DOHH2 (cell line): ENCODE results near the gene TSHZ1.

ENCODE experiments used
- H3F3A ChIP-seq: fragments of 200-600 bp; sonication (generic), shearing (Covaris generic); 2 replicates; pipeline ENCODE4 v1.6.0; 2016; ENCODE audit warnings: antibody characterized with exemption, mild to moderate bottlenecking; ENCODE audit not compliant: control insufficient read depth, insufficient read depth
- H3K27ac ChIP-seq: fragments of 200-600 bp; sonication (generic); 2 replicates; pipeline ENCODE4 v1.5.1; 2014; ENCODE audit warnings: low read depth, mild to moderate bottlenecking, low read length, moderate library complexity
- H3K27me3 ChIP-seq: fragments of 200-600 bp; sonication (generic); 2 replicates; pipeline ENCODE4 v1.6.1; 2014; ENCODE audit warnings: mild to moderate bottlenecking, low read length, mixed read lengths; ENCODE audit not compliant: control insufficient read depth
- H3K36me3 ChIP-seq: fragments of 200-600 bp; sonication (generic); 2 replicates; pipeline ENCODE4 v1.6.1; 2014; ENCODE audit warnings: mild to moderate bottlenecking, low read length, moderate library complexity, mixed read lengths; ENCODE audit not compliant: control insufficient read depth
- H3K4me1 ChIP-seq: fragments of 200-600 bp; sonication (generic); 2 replicates; pipeline ENCODE4 v1.6.1; 2014; ENCODE audit warnings: mild to moderate bottlenecking, low read length, mixed read lengths; ENCODE audit not compliant: control insufficient read depth
- H3K4me2 ChIP-seq: fragments of 200-600 bp; sonication (generic); 2 replicates; pipeline ENCODE4 v1.6.0; 2014; ENCODE audit warnings: mild to moderate bottlenecking, low read length, moderate library complexity
- H3K4me3 ChIP-seq: fragments of 200-600 bp; sonication (generic); 2 replicates; pipeline ENCODE4 v1.5.1; 2014; ENCODE audit warnings: mild to moderate bottlenecking, low read length, mixed read lengths
- H3K79me2 ChIP-seq: fragments of 200-600 bp; sonication (generic); 2 replicates; pipeline ENCODE4 v1.6.1; 2014; ENCODE audit warnings: mild to moderate bottlenecking, low read length, mixed read lengths; ENCODE audit not compliant: control insufficient read depth
- H3K9me2 ChIP-seq: fragments of 200-600 bp; sonication (generic); replicated peaks from 2 replicates; pipeline ENCODE4 v1.6.1; 2014; ENCODE audit warnings: mild to moderate bottlenecking, low read length, mixed read lengths; ENCODE audit not compliant: control insufficient read depth
- H3K9me3 ChIP-seq: fragments of 200-600 bp; sonication (generic); 2 replicates; pipeline ENCODE4 v1.6.1; 2014; ENCODE audit warnings: antibody characterized with exemption, low read length, mixed read lengths; ENCODE audit not compliant: control insufficient read depth, insufficient read depth
- H4K20me1 ChIP-seq: fragments of 200-600 bp; sonication (generic); 2 replicates; pipeline ENCODE4 v1.6.0; 2014; ENCODE audit warnings: low read depth, mild to moderate bottlenecking, antibody characterized with exemption, low read length, moderate library complexity; ENCODE audit not compliant: control insufficient read depth, insufficient read depth
- CTCF ChIP-seq: fragments of 200-600 bp; sonication (generic); IDR thresholded peaks from one replicate; pipeline ENCODE4 v1.5.1; 2014; ENCODE audit warnings: antibody characterized with exemption, mild to moderate bottlenecking, low read depth, low read length; ENCODE audit not compliant: poor library complexity, severe bottlenecking
- EZH2phosphoT487 ChIP-seq: fragments of 200-600 bp; sonication (generic); IDR thresholded peaks from 2 replicates; pipeline ENCODE4 v1.6.1; 2017; ENCODE audit warnings: borderline replicate concordance, mild to moderate bottlenecking, antibody characterized with exemption, low read length, moderate library complexity, mixed read lengths

Gene TSHZ1

GRCh38 chr18:75216212-75216910 is 5.8 kb downstream of the TSHZ1 start:
- Histone ChIP-seq H3K36me3 (peaks cover 4% of the 10 kb centered on the region; the same call in 1 of the 2 replicates), H3K4me2 (peak overlapping the region; percentile 13), H3K27ac (no peak overlapping the region), H4K20me1 (peaks cover 3% of the 10 kb centered on the region; the same call in 1 of the 2 replicates), H3F3A (no peaks in the 10 kb centered on the region), H3K9me2 (no peaks in the 10 kb centered on the region), H3K9me3 (no peaks in the 10 kb centered on the region), H3K4me1 (peaks cover 30% of the 10 kb centered on the region), H3K4me3 (no peak overlapping the region), H3K27me3 (no peaks in the 10 kb centered on the region), H3K79me2 (peaks cover 85% of the 10 kb centered on the region)
- TF ChIP-seq CTCF (no peak), EZH2phosphoT487 (no peak)

- no peaks in the 10 kb centered on the region for H3K9me3 ChIP-seq
- no peak overlapping the region for H3K4me3 ChIP-seq
- H3K4me2 ChIP-seq = no peak overlapping the region
- no peaks in the 10 kb centered on the region for H3F3A ChIP-seq
- peaks cover 4% of the 10 kb centered on the region; the same call in 1 of the 2 replicates for H3K36me3 ChIP-seq
- no peaks in the 10 kb centered on the region for H3K9me2 ChIP-seq
- peaks cover 29% of the 10 kb centered on the region for H3K4me1 ChIP-seq
- H3K27me3 ChIP-seq = no peaks in the 10 kb centered on the region
- peaks cover 3% of the 10 kb centered on the region; the same call in 1 of the 2 replicates for H4K20me1 ChIP-seq
- no peak overlapping the region for H3K27ac ChIP-seq
- peaks cover 90% of the 10 kb centered on the region for H3K79me2 ChIP-seq
- TF ChIP-seq CTCF (no peak), EZH2phosphoT487 (no peak)
Observed at GRCh38 chr18:75216911-75217689, 6.5 kb downstream of the TSHZ1 start.

DNA sequence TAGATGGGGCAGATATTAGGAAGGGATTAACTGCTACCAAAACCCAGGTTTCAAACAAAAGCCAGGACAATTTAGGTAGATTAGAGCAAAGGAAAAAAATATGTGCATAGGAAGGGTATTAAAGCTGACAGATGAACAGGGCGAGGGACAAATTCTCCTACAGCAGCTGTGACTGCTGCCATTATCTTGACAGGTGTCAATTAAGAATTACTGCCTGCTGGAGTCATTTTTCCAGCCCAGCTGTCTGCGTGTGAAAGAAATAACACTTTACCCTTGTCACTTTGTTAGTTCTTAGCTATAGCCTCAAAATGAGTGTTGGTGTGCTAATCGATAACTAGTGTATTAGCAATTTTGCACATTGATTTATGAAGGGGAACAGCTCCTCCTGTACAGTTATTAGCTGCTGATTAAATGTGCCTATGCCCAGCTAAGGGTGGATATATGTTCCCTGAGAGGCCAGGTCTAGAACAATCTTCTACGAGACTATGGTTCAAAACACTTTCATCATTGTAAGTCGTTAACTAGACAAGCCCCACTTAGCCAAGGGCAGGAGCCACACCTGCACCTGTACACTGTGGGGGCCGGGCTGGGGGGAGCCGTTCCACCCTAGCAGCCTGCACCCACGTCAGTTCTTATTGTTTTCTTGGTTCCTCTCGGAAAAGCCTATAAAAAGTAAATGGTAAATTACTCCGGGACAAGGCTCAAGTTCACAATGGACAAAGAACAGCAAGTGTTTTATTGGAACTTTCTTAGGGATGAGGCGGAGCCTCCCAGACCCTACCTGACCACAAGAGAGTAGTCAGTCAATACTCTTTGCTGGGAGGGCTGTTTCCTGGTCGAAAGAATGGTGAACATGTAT is 7.7 kb downstream of the TSHZ1 start:
- Histone ChIP-seq H3F3A (no peaks in the 10 kb centered on the region), H3K9me2 (no peaks in the 10 kb centered on the region), H4K20me1 (no peaks in the 10 kb centered on the region), H3K4me3 (no peak overlapping the region), H3K36me3 (peaks cover 4% of the 10 kb centered on the region; the same call in 1 of the 2 replicates), H3K79me2 (peaks cover 90% of the 10 kb centered on the region), H3K27ac (no peak overlapping the region), H3K4me1 (peaks cover 19% of the 10 kb centered on the region), H3K27me3 (no peaks in the 10 kb centered on the region), H3K9me3 (no peaks in the 10 kb centered on the region), H3K4me2 (no peak overlapping the region)
- TF ChIP-seq EZH2phosphoT487 = no peak
- no peak for TF ChIP-seq CTCF
